HEK293 (cell line): ENCODE results near the gene PTH1R.

Source experiments
- CTCF ChIP-seq: fragments of 450-650 bp; formaldehyde crosslinking; IDR thresholded peaks from 2 replicates; pipeline ENCODE4 v1.5.1; 2016; ENCODE audit warnings: missing biosample characterization, missing genetic modification characterization
- IKZF3 ChIP-seq: fragments of 450-650 bp; IDR thresholded peaks from 2 replicates; pipeline ENCODE4 v1.5.0; 2018; ENCODE audit warnings: missing biosample characterization, mild to moderate bottlenecking, missing genetic modification characterization, moderate library complexity
- MZF1 ChIP-seq: fragments of 450-650 bp; formaldehyde crosslinking; IDR thresholded peaks from 2 replicates; pipeline ENCODE4 v1.5.1; 2017; ENCODE audit warnings: missing biosample characterization, missing genetic modification characterization, borderline replicate concordance
- REPIN1 ChIP-seq: fragments of 450-650 bp; formaldehyde crosslinking; IDR thresholded peaks from 2 replicates; pipeline ENCODE4 v1.5.1; 2017; ENCODE audit warnings: missing biosample characterization, missing genetic modification characterization, low read depth
- SP3 ChIP-seq: fragments of 450-650 bp; formaldehyde crosslinking; IDR thresholded peaks from 2 replicates; pipeline ENCODE4 v1.5.1; 2016; ENCODE audit warnings: missing biosample characterization, missing genetic modification characterization
- TCF7L2 ChIP-seq: IDR thresholded peaks from 2 replicates; pipeline ENCODE4 v1.6.1; 2011; ENCODE audit warnings: low read depth, mild to moderate bottlenecking, inconsistent platforms, low read length, moderate library complexity, borderline replicate concordance
- ZBTB17 ChIP-seq: fragments of 450-650 bp; formaldehyde crosslinking; IDR thresholded peaks from 2 replicates; pipeline ENCODE4 v1.5.1; 2016; ENCODE audit warnings: missing biosample characterization, missing genetic modification characterization
- ZNF223 ChIP-seq: fragments of 450-650 bp; formaldehyde crosslinking; IDR thresholded peaks from 2 replicates; pipeline ENCODE4 v1.5.1; 2016; ENCODE audit warnings: missing biosample characterization, missing genetic modification characterization
- ZNF280D ChIP-seq: fragments of 450-650 bp; formaldehyde crosslinking; IDR thresholded peaks from 2 replicates; pipeline ENCODE4 v1.5.1; 2016; ENCODE audit warnings: missing biosample characterization, missing genetic modification characterization
- ZNF423 ChIP-seq: fragments of 450-650 bp; formaldehyde crosslinking; IDR thresholded peaks from 2 replicates; pipeline ENCODE4 v1.5.1; 2016; ENCODE audit warnings: missing biosample characterization, missing genetic modification characterization
- ZNF518A ChIP-seq: fragments of 450-650 bp; formaldehyde crosslinking; conservative IDR thresholded peaks from 2 replicates; pipeline ENCODE4 v1.5.1; 2016; ENCODE audit warnings: low read depth, missing biosample characterization, missing genetic modification characterization
- ZSCAN5A ChIP-seq: fragments of 450-650 bp; formaldehyde crosslinking; IDR thresholded peaks from 2 replicates; pipeline ENCODE4 v1.5.1; 2016; ENCODE audit warnings: missing biosample characterization, missing genetic modification characterization

GRCh38 chr3:46917257-46917656 is 39.7 kb downstream of the PTH1R start:
- TF ChIP-seq CTCF (tag by site-specific recombination) (no peak), ZNF518A (tag by site-specific recombination) (no peak), ZNF423 (tag by site-specific recombination) (no peak), MZF1 (no peak), ZNF223 (tag by site-specific recombination) (no peak), REPIN1 (tag by site-specific recombination) (no peak), SP3 (tag by site-specific recombination) (no peak), TCF7L2 (no peak), ZBTB17 (tag by site-specific recombination) (no peak), IKZF3 (tag by site-specific recombination) (no peak), ZSCAN5A (no peak), ZNF280D (no peak)
